Naive thymus-derived CD4-positive, alpha-beta T cell (primary cell): ENCODE results near the gene GOLGA3. TPM values are rescaled to one million over a fixed set of nuclear protein-coding genes. Genes with fewer than 3 reads are reported as not detected.
A peak's percentile ranks its signal among the peaks of the same experiment; 100 is the strongest.

Experiments used
- ATAC-seq: fragments of 150-1000 bp; cut with Tn5 transposase; 2 replicates; pipeline ENCODE4 v1.10.0; 2021; ENCODE audit warnings: mild to moderate bottlenecking, moderate library complexity
- CTCF ChIA-PET: fragments of 350-600 bp; sonication (Branson Sonifier 250); formaldehyde crosslinking; loops from one replicate; lab custom pipeline; 2021; ENCODE audit warnings: antibody characterized with exemption; lab: Charles Lee
- POLR2A ChIA-PET: fragments of 350-600 bp; sonication (Branson Sonifier 250); formaldehyde crosslinking; loops from one replicate; lab custom pipeline; 2021; ENCODE audit warnings: antibody characterized with exemption, inconsistent platforms; lab: Charles Lee
- DNase-seq, 9 donors: peaks; one replicate each; pipeline versions ENCODE4 v3.0.0 to v3.0.0-alpha.2; 2020 to 2022; ENCODE audit warnings: mixed read lengths in 1 of 9
- H3K27ac ChIP-seq: one replicate; pipeline ENCODE4 v1.7.0; 2013; ENCODE audit warnings: mild to moderate bottlenecking, low read depth, low read length, moderate library complexity
- H3K27me3 ChIP-seq, 2 donors: one replicate each; pipeline ENCODE4 v1.7.0; 2013; ENCODE audit warnings: low read length in 2 of 2, mild to moderate bottlenecking in 2 of 2, moderate library complexity in 2 of 2; ENCODE audit not compliant: control insufficient read depth in 2 of 2, insufficient read depth in 2 of 2
- H3K36me3 ChIP-seq, 3 experiments: 1 replicate in 2 of 3; 2 replicates in 1 of 3; pipeline ENCODE4 v1.7.0; 2013; ENCODE audit warnings: low read length in 3 of 3, mild to moderate bottlenecking in 3 of 3, moderate library complexity in 1 of 3; ENCODE audit not compliant: insufficient read depth in 3 of 3, control insufficient read depth in 2 of 3
- H3K4me1 ChIP-seq, 2 donors: one replicate each; pipeline ENCODE4 v1.7.0; 2013; ENCODE audit warnings: low read length in 2 of 2, mild to moderate bottlenecking in 2 of 2, moderate library complexity in 1 of 2; ENCODE audit not compliant: control insufficient read depth in 2 of 2, insufficient read depth in 2 of 2
- H3K4me3 ChIP-seq: 2 replicates; pipeline ENCODE4 v1.7.0; 2013; ENCODE audit warnings: mild to moderate bottlenecking, low read length
- H3K9me3 ChIP-seq, 3 experiments: 1 replicate in 2 of 3; 2 replicates in 1 of 3; pipeline ENCODE4 v1.7.0; 2013; ENCODE audit warnings: low read length in 3 of 3; ENCODE audit not compliant: control insufficient read depth in 2 of 3
- H3K27ac Mint-ChIP-seq, 9 donors: one replicate each; pipeline ENCODE4 v1.8.0; 2020 to 2022; ENCODE audit warnings: mixed read lengths in 9 of 9, mild to moderate bottlenecking in 8 of 9, moderate library complexity in 5 of 9, inconsistent platforms in 2 of 9
- H3K27me3 Mint-ChIP-seq, 5 donors: one replicate each; pipeline ENCODE4 v1.8.0; 2021 to 2022; ENCODE audit warnings: mixed read lengths in 5 of 5, mild to moderate bottlenecking in 1 of 5
- H3K36me3 Mint-ChIP-seq, 5 donors: one replicate each; pipeline ENCODE4 v1.8.0; 2020 to 2022; ENCODE audit warnings: mixed read lengths in 5 of 5, mild to moderate bottlenecking in 3 of 5, inconsistent platforms in 1 of 5
- H3K4me1 Mint-ChIP-seq, 7 donors: one replicate each; pipeline ENCODE4 v1.8.0; 2020 to 2022; ENCODE audit warnings: mixed read lengths in 7 of 7, mild to moderate bottlenecking in 3 of 7, inconsistent platforms in 1 of 7
- H3K4me3 Mint-ChIP-seq, 10 donors: one replicate each; pipeline ENCODE4 v1.8.0; 2020 to 2022; ENCODE audit warnings: mild to moderate bottlenecking in 10 of 10, mixed read lengths in 10 of 10, moderate library complexity in 6 of 10, inconsistent platforms in 2 of 10
- H3K9me3 Mint-ChIP-seq, 11 donors: one replicate each; pipeline ENCODE4 v1.8.0; 2020 to 2022; ENCODE audit warnings: mixed read lengths in 11 of 11, mild to moderate bottlenecking in 4 of 11, inconsistent platforms in 1 of 11, moderate library complexity in 1 of 11
- intact Hi-C, 2 donors: fragments of 100-400 bp; cut with micrococcal nuclease; formaldehyde crosslinking; loops; one replicate each; pipeline ENCODE4 v1.15.1; 2023
- polyA plus RNA-seq, 2 donors: library from polyadenylated mRNA; unstranded; fragments of 300-500 nt; fragmentation: Illumina TruSeq; gene quantifications; one replicate each; pipeline ENCODE4 v1.2.3, GENCODE V29; 2021
- total RNA-seq, 6 experiments: library from RNA in 5 of 6; stranded (reverse) in 5 of 6; gene quantifications; 1 replicate in 5 of 6; 2 replicates in 1 of 6; pipeline ENCODE4 v1.2.3 and lab custom pipeline; 2021 to 2026

Gene GOLGA3
- total and polyA plus RNA-seq, 7 experiments from 2014 or later, result 11.7 to 65.7 (median 52.1) TPM

DNA sequence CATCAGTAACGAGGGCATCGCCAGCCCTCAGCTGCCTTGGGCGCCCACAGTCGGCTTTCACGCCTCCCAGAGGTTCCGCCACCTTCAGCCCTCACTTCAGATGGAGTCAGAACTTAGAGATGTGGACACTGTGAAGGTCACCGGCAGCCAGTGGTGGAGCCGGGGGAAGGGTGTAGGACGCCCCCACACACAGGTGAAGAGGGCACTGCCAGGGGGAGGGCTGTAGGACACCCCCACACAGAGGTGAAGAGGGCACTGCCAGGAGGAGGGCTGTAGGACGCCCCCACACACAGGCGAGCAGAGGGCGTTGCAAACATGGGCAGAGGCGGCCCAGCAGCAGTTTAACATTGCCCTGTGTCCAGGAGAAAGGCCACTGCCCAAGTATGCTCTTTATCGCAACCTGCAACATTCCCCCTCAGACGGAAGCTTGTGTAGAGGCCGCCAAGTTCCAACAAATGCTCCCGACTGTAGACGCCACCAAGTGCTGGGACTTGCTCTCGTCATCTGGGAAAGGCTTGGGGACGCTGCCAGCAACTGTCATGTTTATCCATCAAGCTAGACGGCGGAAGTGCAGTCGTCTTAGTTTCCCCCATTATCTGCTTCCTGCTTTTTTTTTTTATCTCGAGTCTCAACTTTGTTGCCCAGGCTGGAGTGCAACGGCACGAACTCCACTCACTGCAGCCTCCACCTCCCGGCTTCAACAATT, 62.1 kb downstream of the GOLGA3 start:
- Mint-ChIP-seq H3K27me3 (no peaks in the 10 kb centered on the region), H3K9me3 (peaks cover 0 to 2% (median 0%) of the 10 kb centered on the region in 11 donors), H3K36me3 (peaks cover 0 to 13% (median 4%) of the 10 kb centered on the region in 5 donors), H3K4me1 (peaks cover 27 to 67% (median 43%) of the 10 kb centered on the region in 7 donors), H3K27ac (peak overlapping the region in 3 of 9 donors; percentile 32 to 73 (median 56)), H3K4me3 (peak overlapping the region in 1 of 10 donors; percentile 63)
- CTCF ChIA-PET, result interaction anchor here (0.7 to 3.4 kb wide), 3 partner anchors 9 to 139 kb away, joined by 3 to 29 read pairs (median 10); no protein-coding TSS in a partner anchor
- peaks cover 3 to 39% of the 10 kb centered on the region in 2 donors for H3K4me1 ChIP-seq
- H3K36me3 ChIP-seq, result no peaks in the 10 kb centered on the region
- H3K27me3 ChIP-seq, result no peaks in the 10 kb centered on the region
- ATAC-seq (no peak), DNase-seq (no peak)
- H3K4me3 ChIP-seq, result no peak overlapping the region
- POLR2A ChIA-PET, result no interaction called here
- no peak overlapping the region for H3K27ac ChIP-seq
- H3K9me3 ChIP-seq, result no peaks in the 10 kb centered on the region
- intact Hi-C loops, result no loop called here

GRCh38 chr12:132765361-132765760, 63.3 kb downstream of the GOLGA3 start:
- DNase-seq (no peak), ATAC-seq (no peak)
- Histone ChIP-seq H3K36me3 (no peaks in the 10 kb centered on the region), H3K27me3 (no peaks in the 10 kb centered on the region), H3K9me3 (no peaks in the 10 kb centered on the region), H3K4me3 (no peak overlapping the region), H3K4me1 (peaks cover 9 to 34% of the 10 kb centered on the region in 2 donors), H3K27ac (no peak overlapping the region)
- H3K27ac Mint-ChIP-seq, result peak overlapping the region in 1 of 9 donors; percentile 32
- peaks cover 30 to 64% (median 45%) of the 10 kb centered on the region in 7 donors for H3K4me1 Mint-ChIP-seq
- POLR2A ChIA-PET, result interaction anchor here (1.2 kb wide), 1 partner anchor 137 kb away, joined by 4 read pairs; no protein-coding TSS in a partner anchor
- no peaks in the 10 kb centered on the region for H3K27me3 Mint-ChIP-seq
- H3K36me3 Mint-ChIP-seq, result peaks cover 0 to 13% (median 3%) of the 10 kb centered on the region in 5 donors
- intact Hi-C loops, result no loop called here
- CTCF ChIA-PET, result interaction anchor here (1.2 to 1.5 kb wide), 3 partner anchors 41 to 142 kb away, joined by 3 to 6 read pairs (median 6); no protein-coding TSS in a partner anchor
- H3K9me3 Mint-ChIP-seq, result peaks cover 0 to 2% (median 0%) of the 10 kb centered on the region in 11 donors
- H3K4me3 Mint-ChIP-seq, result no peak overlapping the region

- H3K4me1 Mint-ChIP-seq, result peaks cover 29 to 60% (median 39%) of the 10 kb centered on the region in 7 donors
- no peak overlapping the region for H3K4me3 ChIP-seq
- no peaks in the 10 kb centered on the region for H3K27me3 Mint-ChIP-seq
- H3K4me3 Mint-ChIP-seq, result peak overlapping the region in 1 of 10 donors; percentile 6
- DNase-seq, result no peak
- peaks cover 0 to 10% (median 7%) of the 10 kb centered on the region in 5 donors for H3K36me3 Mint-ChIP-seq
- no peak overlapping the region for H3K27ac ChIP-seq
- H3K36me3 ChIP-seq, result no peaks in the 10 kb centered on the region
- intact Hi-C loops, result loop anchor here in 1 of 2 donors (5.0 kb wide), 3 partner anchors 123 to 682 kb away; partner anchors contain the start of genes CHFR, ZNF10 and ZNF891
- H3K9me3 ChIP-seq, result no peaks in the 10 kb centered on the region
- H3K27ac Mint-ChIP-seq, result no peak overlapping the region
- ATAC-seq, result no peak
- POLR2A ChIA-PET, result interaction anchor here (0.6 to 1.3 kb wide), 4 partner anchors 10 to 138 kb away, joined by 4 read pairs; no protein-coding TSS in a partner anchor
- H3K4me1 ChIP-seq, result peaks cover 9 to 28% of the 10 kb centered on the region in 2 donors
- no peaks in the 10 kb centered on the region for H3K27me3 ChIP-seq
- H3K9me3 Mint-ChIP-seq, result peaks cover 0 to 2% (median 0%) of the 10 kb centered on the region in 11 donors
- CTCF ChIA-PET, result interaction anchor here (0.6 to 1.5 kb wide), 3 partner anchors 140 to 143 kb away, joined by 6 read pairs; no protein-coding TSS in a partner anchor
Observed at GRCh38 chr12:132764231-132764630, 64.4 kb downstream of the GOLGA3 start.

- ATAC-seq (peak; percentile 96), DNase-seq (peak; percentile 77 to 94 (median 87))
- Mint-ChIP-seq H3K36me3 (peaks cover 0 to 8% (median 5%) of the 10 kb centered on the region in 5 donors), H3K4me3 (peak overlapping the region; percentile 61 to 86 (median 76)), H3K9me3 (no peaks in the 10 kb centered on the region), H3K27me3 (no peaks in the 10 kb centered on the region), H3K27ac (peak overlapping the region; percentile 66 to 91 (median 84)), H3K4me1 (peaks cover 22 to 44% (median 24%) of the 10 kb centered on the region in 7 donors)
- ChIA-PET POLR2A (interaction anchor here (0.7 to 2.8 kb wide), 6 partner anchors 12 to 143 kb away, joined by 3 to 9 read pairs (median 4); partner anchors contain the start of genes CHFR and GOLGA3), CTCF (no interaction called here)
- Histone ChIP-seq H3K9me3 (no peaks in the 10 kb centered on the region), H3K4me1 (peaks cover 9 to 13% of the 10 kb centered on the region in 2 donors), H3K27ac (peak overlapping the region; percentile 87), H3K36me3 (no peaks in the 10 kb centered on the region), H3K27me3 (no peaks in the 10 kb centered on the region), H3K4me3 (peak overlapping the region; percentile 79)
- intact Hi-C loops, result loop anchor here (1.0 to 5.0 kb wide), 16 partner anchors 9 to 680 kb away; partner anchors contain the start of genes CHFR (in 2 of the 2), PGAM5 (in 2 of the 2), POLE (in 2 of the 2) and PXMP2 (in 2 of the 2)
Observed at GRCh38 chr12:132761921-132762583, 66.6 kb downstream of the GOLGA3 start.

GRCh38 chr12:132761032-132761920, 67.4 kb downstream of the GOLGA3 start, which contains the start of gene ANKLE2:
Gene ANKLE2 (minus strand): TSS chr12:132761832. CDS start chr12:132761798, 34 bp downstream.
- H3K4me3 ChIP-seq, result peak within 1 kb of the TSS; percentile 88
- no peaks in the 10 kb centered on the region for H3K9me3 ChIP-seq
- Mint-ChIP-seq H3K9me3 (no peaks in the 10 kb centered on the region), H3K4me3 (peak within 1 kb of the TSS; percentile 89 to 97 (median 94)), H3K36me3 (peaks cover 0 to 11% (median 6%) of the 10 kb centered on the region in 5 donors), H3K4me1 (peaks cover 25 to 43% (median 26%) of the 10 kb centered on the region in 7 donors), H3K27me3 (no peaks in the 10 kb centered on the region), H3K27ac (peak within 1 kb of the TSS; percentile 92 to 97 (median 95))
- peak; percentile 35 to 77 (median 63) for DNase-seq
- H3K4me1 ChIP-seq, result peaks cover 9 to 13% of the 10 kb centered on the region in 2 donors
- no peaks in the 10 kb centered on the region for H3K27me3 ChIP-seq
- peak within 1 kb of the TSS; percentile 87 for H3K27ac ChIP-seq
- intact Hi-C loops, result loop anchor here in 1 of 2 donors (1.0 to 5.0 kb wide), 5 partner anchors 51 to 679 kb away; partner anchors contain the start of genes CHFR, PGAM5, ZNF10 and ZNF84
- no peaks in the 10 kb centered on the region for H3K36me3 ChIP-seq
- ChIA-PET CTCF (no interaction called here), POLR2A (interaction anchor here (1.1 to 2.8 kb wide), 4 partner anchors 10 to 106 kb away, joined by 3 to 9 read pairs (median 4); no protein-coding TSS in a partner anchor)
- peak; percentile 75 for ATAC-seq
